HG03442 (cell line): ENCODE data around the gene KRTAP10-10.
"Not testable (repeated sequence)": the region's sequence is repeated elsewhere in the genome, so short reads cannot be mapped to it uniquely, and the experiment has no call there.

Experiments
- ATAC-seq: cut with Tn5 transposase; IDR thresholded peaks from one replicate; pipeline ENCODE4 v1.9.1; 2021; ENCODE audit warnings: mild to moderate bottlenecking, moderate library complexity; ENCODE audit not compliant: unreplicated experiment

The KRTAP10-10 gene

GRCh38 chr21:44649521-44650100 is 12.5 kb downstream of the KRTAP10-10 start:
- no peak for ATAC-seq

- ATAC-seq: no peak
Observed at GRCh38 chr21:44650265-44650972, 13.3 kb downstream of the KRTAP10-10 start.

GRCh38 chr21:44650973-44651675 is 14.0 kb downstream of the KRTAP10-10 start:
- no peak for ATAC-seq

- ATAC-seq: no peak
Observed at GRCh38 chr21:44653123-44653522, 16.0 kb downstream of the KRTAP10-10 start.

- no peak for ATAC-seq
Observed at GRCh38 chr21:44653656-44654575, 16.8 kb downstream of the KRTAP10-10 start.

GRCh38 chr21:44654576-44655175 is 17.5 kb downstream of the KRTAP10-10 start, which contains the start of gene KRTAP12-4:
TSS of gene KRTAP12-4 (minus strand) at chr21:44654659. CDS start at chr21:44654614, 45 bp downstream.
- no peak for ATAC-seq

- no peak for ATAC-seq
Observed at GRCh38 chr21:44656868-44657267, 19.7 kb downstream of the KRTAP10-10 start.

GRCh38 chr21:44657635-44658540 is 20.7 kb downstream of the KRTAP10-10 start, which contains the start of gene KRTAP12-3:
TSS of gene KRTAP12-3 (plus strand) at chr21:44657932. CDS start at chr21:44657980, 48 bp downstream.
- no peak for ATAC-seq

- no peak for ATAC-seq
Observed at GRCh38 chr21:44658541-44658910, 21.4 kb downstream of the KRTAP10-10 start.

GRCh38 chr21:44658913-44659595 is 21.9 kb downstream of the KRTAP10-10 start:
- no peak for ATAC-seq

GRCh38 chr21:44661567-44661966 is 24.4 kb downstream of the KRTAP10-10 start:
- ATAC-seq: not testable (repeated sequence)

GRCh38 chr21:44664691-44665090 is 27.5 kb downstream of the KRTAP10-10 start:
- ATAC-seq: no peak

GRCh38 chr21:44666401-44667320 is 29.5 kb downstream of the KRTAP10-10 start, which contains the start of gene KRTAP12-2:
TSS of gene KRTAP12-2 (minus strand) at chr21:44666927. CDS start at chr21:44666886, 41 bp downstream.
- no peak for ATAC-seq

GRCh38 chr21:44667612-44668011 is 30.5 kb downstream of the KRTAP10-10 start:
- no peak for ATAC-seq

- ATAC-seq: no peak
Observed at GRCh38 chr21:44670642-44671432, 33.7 kb downstream of the KRTAP10-10 start.

- ATAC-seq: no peak
Observed at GRCh38 chr21:44671911-44672310, 34.8 kb downstream of the KRTAP10-10 start.

GRCh38 chr21:44677881-44678280 is 40.7 kb downstream of the KRTAP10-10 start:
- no peak for ATAC-seq
